CD4-positive, alpha-beta T cell treated with Interleukin-1 beta for 1 hour (primary cell): ENCODE measurements around the gene DCTN2.
"Not testable (repeated sequence)": the region's sequence is repeated elsewhere in the genome, so short reads cannot be mapped to it uniquely, and the experiment has no call there.

ENCODE experiments used
- DNase-seq, 2 donors: peaks; one replicate each; pipeline ENCODE4 v3.0.0-alpha.2; 2020 to 2022

DCTN2 gene

DNA sequence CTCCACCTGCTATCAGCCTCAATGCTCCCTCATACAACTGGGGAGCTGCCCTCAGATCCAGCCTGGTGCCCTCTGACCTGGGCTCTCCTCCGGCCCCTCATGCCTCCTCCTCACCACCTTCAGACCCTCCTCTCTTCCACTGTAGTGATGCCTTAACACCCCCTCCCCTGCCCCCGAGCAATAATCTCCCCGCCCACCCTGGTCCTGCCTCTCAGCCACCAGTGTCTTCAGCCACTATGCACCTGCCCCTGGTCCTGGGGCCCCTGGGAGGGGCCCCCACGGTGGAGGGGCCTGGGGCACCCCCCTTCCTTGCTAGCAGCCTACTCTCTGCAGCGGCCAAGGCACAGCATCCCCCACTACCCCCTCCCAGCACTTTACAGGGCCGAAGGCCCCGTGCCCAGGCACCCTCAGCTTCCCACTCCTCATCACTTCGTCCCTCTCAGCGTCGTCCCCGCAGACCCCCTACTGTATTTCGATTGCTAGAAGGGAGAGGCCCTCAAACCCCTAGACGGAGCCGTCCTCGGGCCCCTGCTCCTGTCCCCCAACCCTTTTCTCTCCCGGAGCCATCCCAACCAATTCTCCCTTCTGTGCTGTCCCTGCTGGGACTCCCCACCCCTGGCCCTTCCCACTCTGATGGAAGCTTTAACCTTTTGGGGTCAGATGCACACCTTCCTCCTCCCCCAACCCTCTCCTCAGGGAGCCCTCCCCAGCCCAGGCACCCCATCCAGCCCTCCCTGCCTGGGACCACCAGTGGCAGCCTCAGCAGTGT is 21.2 kb downstream of the DCTN2 start:
- no peak for DNase-seq

DNA sequence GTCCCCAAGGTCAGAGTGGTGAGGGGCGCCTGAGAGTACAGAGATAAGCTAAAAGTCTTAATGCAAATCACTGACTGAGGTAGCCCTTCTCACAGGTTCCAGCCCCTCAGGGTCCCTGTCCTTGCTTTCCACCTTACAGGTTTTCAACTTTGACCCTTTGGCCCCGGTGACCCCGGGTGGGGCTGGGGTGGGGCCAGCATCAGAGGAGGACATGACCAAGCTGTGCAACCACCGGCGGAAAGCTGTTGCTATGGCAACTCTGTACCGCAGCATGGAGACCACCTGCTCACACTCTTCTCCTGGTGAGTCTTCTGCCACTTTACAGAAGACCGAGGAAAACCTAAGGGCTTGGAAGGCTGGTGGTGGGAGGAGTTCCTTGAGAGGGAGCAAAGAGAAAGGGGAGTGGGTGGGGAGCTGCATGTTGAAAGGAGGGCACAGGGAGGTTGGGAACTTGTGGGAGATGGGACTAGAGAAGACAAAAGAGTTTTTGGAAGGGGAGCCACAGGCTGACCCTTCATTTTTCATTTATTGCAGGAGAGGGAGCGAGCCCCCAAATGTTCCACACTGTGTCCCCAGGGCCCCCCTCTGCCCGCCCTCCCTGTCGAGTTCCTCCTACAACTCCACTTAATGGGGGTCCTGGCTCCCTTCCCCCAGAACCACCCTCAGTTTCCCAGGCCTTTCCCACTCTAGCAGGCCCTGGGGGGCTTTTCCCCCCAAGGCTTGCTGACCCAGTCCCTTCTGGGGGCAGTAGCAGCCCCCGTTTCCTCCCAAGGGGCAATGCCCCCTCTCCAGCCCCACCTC is 22.0 kb downstream of the DCTN2 start:
- DNase-seq: no peak

DNA sequence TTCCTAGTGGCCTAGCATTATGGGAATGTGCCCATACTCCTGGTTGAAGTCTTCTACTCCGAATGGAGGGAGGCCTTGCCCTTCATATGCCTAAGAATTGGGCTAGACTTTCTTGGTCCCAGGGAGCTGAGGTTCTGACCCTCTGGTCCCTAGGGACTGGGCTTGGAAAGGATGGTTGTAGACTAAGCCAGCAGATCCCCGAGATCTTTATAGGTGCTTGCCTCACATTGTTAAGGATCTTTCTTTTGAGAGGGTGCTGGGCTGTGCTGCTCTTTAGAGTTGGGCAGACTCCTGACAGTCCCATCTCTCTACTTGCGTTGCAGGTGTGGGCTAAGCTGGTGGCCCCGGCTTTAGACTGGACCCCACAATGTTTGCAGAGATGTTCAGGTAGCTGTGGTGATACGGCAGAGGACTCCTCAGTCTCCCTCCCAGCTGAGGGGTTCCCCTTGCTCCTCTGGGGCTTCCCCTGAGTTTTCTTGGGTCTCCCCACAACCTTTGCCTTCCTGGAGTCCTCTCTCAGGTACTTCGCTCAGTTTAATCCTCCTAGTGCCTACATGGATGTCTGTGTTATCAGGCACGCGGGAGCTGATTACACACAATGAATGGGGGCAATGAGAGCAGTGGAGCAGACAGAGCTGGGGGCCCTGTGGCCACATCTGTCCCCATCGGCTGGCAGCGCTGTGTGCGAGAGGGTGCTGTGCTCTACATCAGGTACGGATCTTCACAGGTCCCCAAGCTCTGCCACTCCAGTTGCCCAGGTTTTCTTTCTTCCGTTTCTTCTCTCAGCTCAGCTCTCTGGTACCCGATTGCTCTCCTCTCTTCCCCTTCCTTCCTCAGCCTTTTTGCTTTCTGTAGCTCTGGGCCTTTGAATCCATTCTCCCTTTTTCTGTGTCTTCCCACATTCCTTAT is 23.0 kb downstream of the DCTN2 start:
- peak in 1 of 2 donors; percentile 33 for DNase-seq

DNA sequence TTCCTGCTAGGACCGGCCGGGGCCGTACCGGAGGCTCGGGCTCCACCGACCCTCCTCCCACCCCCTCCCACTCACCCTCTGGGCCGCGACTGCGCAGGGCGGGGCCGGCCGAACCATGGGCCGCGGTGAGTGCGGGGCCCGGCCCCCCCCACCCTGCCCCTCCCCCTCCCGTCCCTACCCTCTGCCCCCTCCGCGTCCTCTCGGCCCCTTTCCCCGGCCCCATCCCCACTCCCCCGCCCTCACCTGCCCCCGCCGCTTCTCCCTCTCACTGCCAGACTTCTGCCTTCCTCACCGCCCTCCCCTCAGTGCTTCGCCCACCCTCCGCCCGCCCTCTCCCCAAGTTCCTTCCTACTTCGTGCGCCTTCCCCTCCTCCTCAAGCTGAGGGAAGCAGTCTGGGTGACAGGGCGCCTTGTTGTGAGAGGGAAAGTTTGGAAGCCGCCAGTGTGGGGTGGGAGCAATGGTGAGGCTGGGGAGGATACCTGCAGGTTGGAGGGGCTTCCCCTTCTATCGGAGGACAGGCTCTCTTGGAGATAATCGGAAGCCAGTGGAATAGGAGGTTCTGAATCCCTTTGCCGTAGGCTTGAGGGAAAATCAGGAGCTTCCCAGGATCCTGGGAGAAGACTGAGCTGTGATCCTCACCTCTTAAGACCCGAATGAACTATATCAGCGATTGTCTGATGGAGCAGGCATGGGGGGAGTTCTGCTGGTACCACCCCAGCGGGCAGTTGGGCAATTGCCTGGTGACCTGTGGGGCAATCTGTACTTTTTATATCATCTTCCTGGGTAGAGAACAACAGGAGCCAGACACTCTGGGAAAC is 23.9 kb downstream of the DCTN2 start:
- peak; percentile 56 to 69 for DNase-seq

DNA sequence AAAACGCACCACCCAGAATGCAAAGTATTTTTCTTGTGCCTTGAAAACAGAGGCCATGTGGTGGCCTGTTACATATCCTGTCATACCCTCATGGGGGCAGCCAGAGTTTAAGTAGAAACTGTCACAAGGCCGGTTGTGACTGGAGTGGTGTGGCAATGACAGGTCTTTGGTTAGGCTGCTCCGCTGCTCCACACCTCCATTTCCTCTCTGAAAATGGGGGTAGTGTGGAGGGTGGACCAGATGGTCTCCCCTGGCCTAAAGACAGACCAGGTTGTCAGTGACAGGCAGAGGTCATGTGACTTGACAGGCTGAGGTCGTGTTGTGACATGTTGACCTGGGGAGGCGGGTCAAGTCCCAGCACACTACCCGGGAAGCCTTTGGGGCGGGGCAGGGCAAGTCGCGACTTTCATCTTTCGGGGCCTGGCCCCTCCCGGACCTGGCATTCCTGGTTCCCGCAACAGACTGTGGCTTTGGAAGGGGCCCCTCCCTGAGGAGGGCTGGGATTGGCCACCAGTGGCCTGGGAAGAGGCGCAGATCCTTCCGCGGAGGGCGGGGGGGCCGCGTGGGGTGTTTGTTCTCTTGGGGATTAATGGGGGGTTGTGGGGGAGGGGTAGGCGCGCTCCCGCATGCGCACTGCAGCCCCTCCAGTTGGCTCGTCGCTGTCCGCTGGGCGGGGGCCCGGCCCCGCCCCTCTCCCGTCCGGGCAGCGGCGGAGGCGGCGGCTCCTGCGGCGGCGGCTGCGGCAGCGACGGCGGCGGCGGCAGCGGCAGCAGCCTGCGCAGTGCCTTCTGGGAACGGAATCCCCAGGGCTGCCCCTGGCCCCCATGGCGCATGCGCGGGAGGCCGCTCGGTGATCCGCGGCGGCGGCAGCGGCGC is 24.7 kb downstream of the DCTN2 start, which contains the start of gene MBD6:
Gene MBD6 (plus strand): TSS at position 814 of the 876 bp plus-strand sequence. CDS start 1,480 bp downstream, outside the sequence.
- peak; percentile 94 for DNase-seq

DNA sequence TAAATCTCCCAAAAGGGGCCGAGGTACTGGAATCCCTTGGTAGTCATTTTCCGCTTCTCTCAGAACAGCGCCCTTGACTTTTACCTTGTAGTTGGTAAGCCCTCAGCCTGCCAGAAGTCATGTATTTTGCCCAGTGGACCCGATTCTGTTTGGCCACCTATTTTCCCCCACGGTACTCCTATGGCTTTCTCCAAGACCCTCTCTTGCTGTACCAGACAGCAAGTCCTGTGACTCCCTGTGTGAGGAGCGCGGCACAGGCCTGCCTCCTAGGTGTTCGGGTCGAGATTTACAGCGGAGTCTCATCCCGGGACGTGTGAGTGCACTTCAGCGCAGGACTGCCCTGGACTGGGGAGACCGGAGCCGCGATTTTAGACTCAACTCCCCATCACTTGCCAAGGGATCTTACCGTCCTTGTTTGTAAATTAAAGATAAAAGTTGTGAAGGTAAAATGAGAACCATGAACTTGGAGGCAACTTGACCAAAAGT is 25.4 kb downstream of the DCTN2 start:
- no peak for DNase-seq

DNA sequence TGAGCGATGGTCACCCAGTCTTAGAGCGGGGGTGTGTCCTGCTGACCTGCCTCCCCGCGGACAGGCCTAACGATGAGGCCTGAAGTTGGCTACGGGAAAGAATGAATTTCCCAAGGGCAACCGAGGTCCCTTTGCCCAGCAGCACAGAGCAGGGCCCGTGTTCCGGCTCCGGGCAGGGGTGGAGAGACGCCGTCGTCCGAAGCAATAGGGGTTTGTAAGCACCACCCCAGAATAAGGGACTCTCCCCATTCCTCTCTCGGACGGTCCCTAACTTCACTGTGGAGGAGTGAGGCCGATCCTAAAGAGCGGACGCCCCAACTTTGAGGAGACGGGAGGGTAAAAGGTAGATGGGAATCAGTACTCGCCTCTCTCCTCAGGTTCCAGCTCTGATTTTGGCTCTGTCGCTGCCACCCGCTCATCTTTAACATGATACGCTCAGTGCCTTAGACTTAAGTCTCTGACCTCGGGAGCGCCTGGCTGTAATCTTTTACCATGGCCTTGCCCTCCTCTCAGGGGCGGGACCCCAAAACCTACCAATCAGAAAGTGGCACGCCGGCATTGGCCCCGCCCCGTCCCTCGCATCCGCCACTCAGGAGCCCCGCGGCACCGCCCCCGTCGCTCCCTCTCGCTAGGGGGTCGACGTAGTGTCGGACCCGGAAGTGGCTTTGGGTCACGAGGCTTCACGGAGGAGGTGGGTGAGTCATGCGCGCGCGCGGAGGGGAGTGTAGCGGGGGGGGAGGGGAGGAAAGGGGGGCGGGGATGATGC is 26.8 kb downstream of the DCTN2 start, which contains the start of gene DDIT3:
Gene DDIT3 (minus strand): TSS at position 462 of the 766 bp plus-strand sequence. CDS start 3,108 bp downstream, outside the sequence.
- DNase-seq: peak; percentile 100

DNA sequence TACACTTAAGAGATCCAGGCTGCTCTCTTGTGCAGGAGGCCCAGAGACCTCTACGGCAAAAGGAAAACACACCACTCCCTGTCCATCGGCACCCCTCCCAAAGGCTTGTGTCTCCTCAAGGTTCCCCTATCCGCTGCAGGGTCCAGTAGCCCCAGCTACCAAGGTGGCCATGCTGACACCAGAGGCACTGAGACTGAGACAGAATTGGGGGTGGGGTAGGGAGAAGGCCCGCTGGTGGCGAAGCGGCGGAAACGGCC is 27.3 kb downstream of the DCTN2 start:
- DNase-seq: peak; percentile 24 to 49

DNA sequence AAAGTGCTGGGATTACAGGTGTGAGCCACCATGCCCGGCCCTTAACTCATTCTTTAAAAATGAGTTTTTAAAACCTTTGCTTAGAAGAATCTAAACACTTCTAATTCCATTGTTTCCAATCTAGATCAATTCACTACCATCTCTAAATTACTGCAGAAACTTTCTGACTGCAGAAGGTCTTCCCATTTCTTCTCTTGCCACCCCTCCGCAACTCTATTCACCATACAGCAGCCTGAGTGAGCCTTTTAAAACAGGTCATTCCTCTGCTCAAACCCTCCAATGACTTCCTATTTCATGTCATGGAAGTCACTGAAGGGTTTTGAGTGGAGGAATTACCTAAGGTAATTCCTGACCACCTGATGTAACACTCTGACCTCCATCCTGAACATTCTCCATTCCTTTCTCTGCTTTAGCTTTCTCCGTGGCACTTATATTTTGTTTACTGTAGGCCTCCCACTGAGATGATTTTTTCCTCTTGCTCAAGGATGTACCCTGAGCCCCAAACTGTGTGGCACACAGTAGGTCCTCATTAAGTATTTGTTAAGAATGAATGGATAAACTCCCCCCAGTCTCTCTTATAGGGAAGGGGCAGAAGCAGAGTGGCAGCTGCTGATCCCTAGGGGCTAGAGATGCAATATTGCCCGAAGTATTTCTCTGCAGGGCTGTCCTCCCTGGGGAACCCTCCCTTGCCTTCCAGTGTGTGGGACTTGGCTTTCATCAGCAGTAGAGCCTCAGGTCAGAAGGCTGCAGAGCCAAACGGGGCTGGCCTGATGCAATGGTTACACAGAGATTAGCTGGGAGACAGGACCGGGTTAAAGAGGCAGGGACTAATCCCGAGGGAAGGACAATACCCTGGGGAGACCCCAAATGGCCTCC is 27.8 kb downstream of the DCTN2 start:
- peak in 1 of 2 donors; percentile 9 for DNase-seq

DNA sequence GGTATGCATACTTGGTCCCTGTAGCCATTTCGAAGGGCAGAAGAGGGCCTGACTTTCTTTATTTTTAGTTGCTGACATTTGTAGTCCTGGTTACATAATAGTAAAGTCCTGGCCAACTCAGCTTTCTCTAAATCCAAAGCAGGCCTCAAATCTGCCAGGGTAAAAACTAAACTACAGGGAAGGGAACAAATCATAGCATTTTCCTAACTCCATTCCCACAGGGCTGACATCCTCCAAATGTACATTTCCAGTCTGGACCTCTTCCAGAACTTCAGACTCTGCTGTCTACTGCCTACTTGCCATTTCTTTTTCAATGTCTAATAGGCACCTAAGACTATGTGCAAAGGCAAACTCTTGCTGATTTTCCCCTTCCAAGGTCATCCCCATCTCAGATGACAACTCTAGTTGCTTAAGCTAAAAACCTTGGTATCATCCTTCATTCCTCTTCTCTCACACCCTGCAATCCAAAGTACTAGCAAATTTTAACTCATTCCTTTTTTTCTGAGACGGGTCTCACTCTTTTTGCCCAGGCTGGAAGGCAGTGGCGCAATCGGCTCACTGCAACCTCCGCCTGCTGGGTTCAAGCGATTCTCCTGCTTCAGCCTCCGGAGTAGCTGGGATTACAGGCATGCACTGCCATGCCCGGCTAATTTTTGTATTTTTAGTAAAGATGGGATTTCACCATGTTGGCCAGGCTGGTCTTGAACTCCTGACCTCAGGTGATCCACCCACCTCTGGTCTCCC is 28.6 kb downstream of the DCTN2 start:
- DNase-seq: no peak

DNA sequence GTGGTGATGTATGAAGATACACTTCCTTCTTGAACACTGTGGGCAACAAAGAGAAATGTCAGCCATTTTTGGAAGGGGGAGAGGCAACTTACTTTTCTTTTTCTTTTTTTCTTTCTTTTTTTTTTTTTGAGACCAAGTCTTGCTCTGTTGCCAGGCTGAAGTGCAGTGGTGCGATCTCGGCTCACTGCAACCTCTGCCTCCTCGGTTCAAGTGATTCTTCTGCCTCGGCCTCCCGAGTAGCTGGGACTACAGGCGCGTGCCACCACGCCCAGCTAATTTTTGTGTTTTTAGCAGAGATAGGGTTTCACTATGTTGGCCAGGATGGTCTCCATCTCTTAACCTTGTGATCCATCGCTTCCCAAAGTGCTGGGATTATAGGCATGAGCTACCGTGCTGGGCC is 29.3 kb downstream of the DCTN2 start:
- DNase-seq: not testable (repeated sequence)

DNA sequence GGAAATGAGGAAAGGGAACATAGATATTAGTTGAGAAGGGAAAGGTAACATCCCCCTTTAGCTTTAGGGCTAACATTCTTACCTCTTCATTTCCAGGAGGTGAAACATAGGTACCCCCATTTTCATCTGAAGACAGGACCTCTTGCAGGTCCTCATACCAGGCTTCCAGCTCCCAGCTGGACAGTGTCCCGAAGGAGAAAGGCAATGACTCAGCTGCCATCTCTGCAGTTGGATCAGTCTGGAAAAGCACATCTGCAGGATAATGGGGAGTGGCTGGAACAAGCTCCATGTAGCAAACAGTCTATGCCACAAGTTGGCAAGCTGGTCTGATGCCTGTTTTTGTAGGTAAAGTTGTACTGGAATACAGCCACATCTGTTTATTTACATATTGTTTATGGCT is 29.8 kb downstream of the DCTN2 start:
- DNase-seq: no peak

DNA sequence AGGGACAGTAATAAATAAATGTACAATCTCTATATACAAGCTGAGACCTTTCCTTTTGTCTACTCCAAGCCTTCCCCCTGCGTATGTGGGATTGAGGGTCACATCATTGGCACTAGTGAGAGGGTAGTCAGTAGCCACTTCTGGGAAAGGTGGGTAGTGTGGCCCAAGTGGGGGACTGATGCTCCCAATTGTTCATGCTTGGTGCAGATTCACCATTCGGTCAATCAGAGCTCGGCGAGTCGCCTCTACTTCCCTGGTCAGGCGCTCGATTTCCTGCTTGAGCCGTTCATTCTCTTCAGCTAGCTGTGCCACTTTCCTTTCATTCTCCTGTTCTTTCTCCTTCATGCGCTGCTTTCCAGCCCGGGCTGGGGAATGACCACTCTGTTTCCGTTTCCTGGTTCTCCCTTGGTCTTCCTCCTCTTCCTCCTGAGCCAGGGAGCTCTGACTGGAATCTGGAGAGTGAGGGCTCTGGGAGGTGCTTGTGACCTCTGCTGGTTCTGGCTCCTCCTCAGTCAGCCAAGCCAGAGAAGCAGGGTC is 30.3 kb downstream of the DCTN2 start:
- DNase-seq: no peak

DNA sequence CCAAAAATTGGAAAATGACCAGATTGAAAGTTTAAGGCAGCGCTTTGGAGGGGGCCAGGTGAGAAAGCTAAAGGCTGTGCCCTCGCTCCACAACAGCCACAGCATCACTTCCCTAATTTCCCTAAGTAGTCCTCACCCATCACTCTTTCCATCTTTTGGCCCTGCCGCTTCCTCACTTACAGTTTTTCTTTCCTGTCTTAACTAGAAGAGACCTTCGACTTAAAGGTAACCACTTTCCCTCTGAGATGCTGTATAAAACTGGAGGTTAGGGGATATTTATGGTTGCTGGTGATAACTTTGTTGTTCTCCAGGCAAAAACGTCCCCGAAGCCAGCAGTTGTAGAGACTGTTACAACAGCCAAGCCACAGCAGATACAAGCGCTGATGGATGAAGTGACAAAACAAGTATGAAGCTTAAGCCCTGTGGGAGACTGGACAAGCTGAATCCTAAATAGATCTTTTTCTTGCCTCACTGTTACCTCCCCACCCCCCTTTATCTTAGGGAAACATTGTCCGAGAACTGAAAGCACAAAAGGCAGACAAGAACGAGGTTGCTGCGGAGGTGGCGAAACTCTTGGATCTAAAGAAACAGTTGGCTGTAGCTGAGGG is 31.0 kb downstream of the DCTN2 start:
- no peak for DNase-seq

DNA sequence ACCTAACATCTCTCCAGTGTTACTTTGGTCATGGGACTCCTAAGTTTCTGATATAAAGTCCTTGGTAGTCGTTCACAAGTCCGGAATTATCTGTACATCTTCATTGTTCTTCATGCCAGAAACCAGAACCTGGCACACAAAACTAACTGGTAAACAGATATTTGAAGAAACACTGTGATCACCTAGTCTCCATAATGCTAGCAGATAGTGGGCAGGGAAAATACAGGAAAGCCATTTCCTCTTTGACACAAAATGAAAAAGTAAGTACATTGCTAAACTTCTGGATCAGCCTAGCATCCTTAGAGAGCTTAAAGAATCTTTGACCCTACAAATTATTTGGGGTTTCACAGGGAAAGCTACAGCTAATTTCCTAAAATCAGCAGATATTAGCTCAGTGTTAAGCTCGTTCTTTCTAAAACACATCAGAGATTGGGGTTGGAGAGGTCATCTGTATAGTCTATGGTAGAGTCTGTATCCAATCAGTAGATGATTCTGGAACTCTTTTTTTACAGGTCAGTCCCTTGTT is 31.5 kb downstream of the DCTN2 start:
- no peak for DNase-seq

DNA sequence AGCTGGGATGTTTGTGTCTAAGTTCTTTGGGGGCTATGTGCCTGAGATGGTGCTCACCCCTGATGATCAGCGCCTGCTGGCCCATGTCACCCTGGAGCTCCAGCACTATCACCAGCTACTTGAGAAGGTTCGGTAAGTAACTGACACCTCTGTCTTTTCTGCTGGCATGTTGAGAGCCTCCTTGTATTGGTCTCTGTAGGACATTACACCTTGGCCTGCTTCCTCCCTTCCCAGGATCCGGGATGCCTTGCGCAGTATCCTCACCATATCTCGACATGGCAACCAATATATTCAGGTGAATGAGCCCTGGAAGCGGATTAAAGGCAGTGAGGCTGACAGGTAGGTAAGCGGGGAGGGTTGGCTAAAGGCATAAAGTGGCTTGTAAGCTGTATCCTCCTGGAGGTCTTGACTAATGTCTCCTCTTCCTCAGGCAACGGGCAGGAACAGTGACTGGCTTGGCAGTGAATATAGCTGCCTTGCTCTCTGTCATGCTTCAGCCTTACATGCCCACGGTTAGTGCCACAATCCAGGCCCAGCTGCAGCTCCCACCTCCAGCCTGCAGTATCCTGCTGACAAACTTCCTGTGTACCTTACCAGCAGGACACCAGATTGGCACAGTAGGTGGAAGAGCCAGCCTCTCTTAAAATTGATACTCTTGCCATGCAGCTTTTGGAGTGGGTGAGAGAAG is 32.1 kb downstream of the DCTN2 start:
- no peak for DNase-seq

DNA sequence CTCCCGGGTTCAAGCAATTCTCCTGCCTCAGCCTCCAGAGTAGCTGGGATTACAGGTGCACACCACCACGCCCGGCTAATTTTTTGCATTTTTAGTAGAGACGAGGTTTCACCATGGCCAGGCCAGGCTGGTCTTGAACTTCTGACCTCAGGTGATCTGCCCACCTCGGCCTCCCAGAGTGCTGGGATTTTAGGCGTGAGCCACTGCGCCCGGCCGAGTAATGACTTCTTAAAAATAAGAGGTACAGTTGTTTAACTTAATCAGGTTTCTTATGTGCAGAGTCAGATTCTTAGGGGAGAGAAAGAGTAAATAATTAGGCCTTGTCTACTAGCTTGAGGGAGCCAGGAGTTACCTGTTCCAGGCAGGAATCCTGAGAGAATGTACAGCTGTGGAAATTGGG is 32.7 kb downstream of the DCTN2 start:
- not testable (repeated sequence) for DNase-seq
